GM20431 (cell line): Measurements from ENCODE around the gene TEX9.
"Not testable (repeated sequence)": the region's sequence is repeated elsewhere in the genome, so short reads cannot be mapped to it uniquely, and the experiment has no call there.

Experiments used
- in situ Hi-C: fragments of 300-500 bp; cut with MseI, MboI; formaldehyde crosslinking; loops from one replicate; pipeline ENCODE4 v1.15.0; 2020; ENCODE audit warnings: low sequenced_read_pairs; ENCODE audit not compliant: unreplicated experiment

TEX9 gene

GRCh38 chr15:56365075-56365711, at the start of gene TEX9:
Gene TEX9, plus strand, starts transcription at chr15:56365426. Its CDS starts 25 bp downstream, at chr15:56365451.
- in situ Hi-C loops = no loop called here

DNA sequence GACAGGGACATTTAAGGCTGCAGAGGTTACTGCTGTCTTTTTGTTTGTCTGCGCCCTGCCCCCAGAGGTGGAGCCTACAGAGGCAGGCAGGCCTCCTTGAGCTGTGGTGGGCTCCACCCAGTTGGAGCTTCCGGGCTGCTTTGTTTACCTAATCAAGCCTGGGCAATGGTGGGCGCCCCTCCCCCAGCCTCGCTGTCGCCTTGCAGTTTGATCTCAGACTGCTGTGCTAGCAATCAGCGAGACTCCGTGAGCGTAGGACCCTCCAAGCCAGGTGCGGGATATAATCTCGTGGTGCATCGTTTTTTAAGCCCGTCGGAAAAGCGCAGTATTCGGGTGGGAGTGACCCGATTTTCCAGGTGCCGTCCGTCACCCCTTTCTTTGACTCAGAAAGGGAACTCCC, 48.7 kb upstream of the TEX9 start:
- in situ Hi-C loops = not testable (repeated sequence)

DNA sequence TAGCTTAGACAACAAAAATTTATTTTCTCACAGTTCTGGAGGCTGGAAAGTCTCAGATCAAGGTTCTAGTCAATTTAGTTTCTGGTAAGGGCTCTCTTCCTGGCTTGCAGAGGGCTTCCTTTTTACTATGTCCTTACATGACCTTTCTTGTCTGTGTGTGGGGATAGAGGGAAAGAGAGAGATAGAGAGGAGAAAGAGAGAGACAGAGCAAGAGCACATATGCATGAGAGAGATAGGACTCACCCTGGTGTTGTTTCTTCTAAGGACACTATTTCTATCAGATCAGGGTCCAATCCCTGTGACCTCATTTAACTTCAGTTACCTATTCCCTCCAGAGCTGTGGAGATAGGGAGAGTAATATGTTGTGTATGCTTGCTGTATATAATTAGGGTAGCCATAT, 44.9 kb upstream of the TEX9 start:
- in situ Hi-C loops = no loop called here

DNA sequence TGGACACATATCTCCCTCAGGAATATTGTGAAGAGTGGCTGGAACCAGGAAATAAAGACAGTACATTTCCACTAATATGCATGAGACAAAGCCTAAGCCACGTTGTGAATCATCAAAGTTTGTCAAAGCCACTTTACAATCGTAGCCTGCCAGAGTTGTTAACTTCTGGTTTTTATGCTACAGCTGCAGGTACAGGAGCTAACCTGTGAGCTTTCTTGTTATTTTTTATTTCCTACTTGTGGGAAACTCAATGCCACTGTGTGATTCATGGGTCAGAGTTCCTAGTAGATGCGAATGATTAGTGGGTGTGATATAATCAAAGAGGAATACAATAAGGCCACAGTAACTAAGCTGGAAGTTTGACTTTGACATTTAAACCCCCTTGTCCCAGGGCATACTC, 44.4 kb upstream of the TEX9 start:
- in situ Hi-C loops = no loop called here

DNA sequence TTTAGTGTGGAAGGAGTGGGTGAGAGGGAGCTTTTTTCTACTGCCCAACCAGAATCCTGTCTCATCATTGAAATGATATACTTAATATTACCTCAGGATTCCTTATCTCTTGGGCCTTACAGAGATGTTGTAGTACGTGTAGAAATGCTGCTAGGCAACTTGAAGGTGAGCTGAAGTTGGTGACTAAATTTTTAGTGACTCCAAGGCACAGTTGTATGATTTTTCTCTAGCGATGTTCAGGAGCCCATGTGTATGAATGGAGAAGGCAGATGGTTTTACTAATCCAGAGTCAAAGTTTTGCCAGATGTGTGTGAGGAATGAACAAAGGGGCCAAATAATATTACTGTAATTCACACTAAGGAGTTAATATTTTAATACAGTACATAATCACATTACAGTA, 42.8 kb upstream of the TEX9 start:
- in situ Hi-C loops = no loop called here

DNA sequence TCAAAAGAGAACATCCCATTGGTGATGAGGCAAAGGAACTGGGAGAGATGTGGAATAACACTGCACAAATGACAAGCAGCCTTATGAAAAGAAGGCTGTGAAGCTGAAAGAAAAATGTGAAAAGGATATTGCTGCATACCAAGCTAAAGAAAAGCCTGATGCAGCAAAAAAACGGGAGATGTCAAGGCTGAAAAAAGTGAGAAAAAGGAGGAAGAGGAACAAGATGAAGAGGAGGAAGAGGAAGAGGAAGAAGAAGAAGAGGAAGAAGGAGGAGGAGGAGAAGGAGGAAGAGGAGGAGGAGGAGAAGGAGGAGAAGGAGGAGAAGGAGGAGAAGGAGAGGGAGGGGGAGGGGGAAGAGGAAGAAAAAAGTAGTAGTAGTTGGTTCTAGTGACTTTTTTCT, 41.8 kb upstream of the TEX9 start:
- in situ Hi-C loops = no loop called here

- in situ Hi-C loops = no loop called here
Measured at GRCh38 chr15:56325186-56325585, 40.0 kb upstream of the TEX9 start.

- in situ Hi-C loops = no loop called here
Measured at GRCh38 chr15:56327721-56328502, 37.3 kb upstream of the TEX9 start.

- in situ Hi-C loops = no loop called here
Measured at GRCh38 chr15:56337084-56337725, 28.0 kb upstream of the TEX9 start.

DNA sequence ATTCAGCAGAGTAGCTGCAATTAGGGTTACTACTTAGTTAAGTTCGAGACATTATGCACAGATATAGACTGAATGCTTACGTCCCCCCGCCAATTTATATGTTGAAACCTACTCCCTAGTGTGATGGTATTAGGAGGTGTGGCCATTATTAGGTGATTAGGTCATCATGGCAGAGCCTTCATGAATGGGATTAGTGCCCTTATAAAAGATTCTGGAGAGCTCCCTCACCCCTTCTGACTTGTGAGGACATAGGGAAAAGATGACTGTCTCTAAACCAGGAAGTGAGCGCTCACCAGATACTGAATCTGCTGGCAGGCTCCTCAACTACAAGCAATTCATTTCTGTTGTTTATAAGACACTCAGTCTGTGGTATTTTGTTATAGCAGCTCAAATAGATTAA, 25.6 kb upstream of the TEX9 start:
- in situ Hi-C loops = no loop called here

- in situ Hi-C loops = no loop called here
Measured at GRCh38 chr15:56341201-56341600, 24.0 kb upstream of the TEX9 start.

- in situ Hi-C loops = no loop called here
Measured at GRCh38 chr15:56342653-56343052, 22.6 kb upstream of the TEX9 start.

DNA sequence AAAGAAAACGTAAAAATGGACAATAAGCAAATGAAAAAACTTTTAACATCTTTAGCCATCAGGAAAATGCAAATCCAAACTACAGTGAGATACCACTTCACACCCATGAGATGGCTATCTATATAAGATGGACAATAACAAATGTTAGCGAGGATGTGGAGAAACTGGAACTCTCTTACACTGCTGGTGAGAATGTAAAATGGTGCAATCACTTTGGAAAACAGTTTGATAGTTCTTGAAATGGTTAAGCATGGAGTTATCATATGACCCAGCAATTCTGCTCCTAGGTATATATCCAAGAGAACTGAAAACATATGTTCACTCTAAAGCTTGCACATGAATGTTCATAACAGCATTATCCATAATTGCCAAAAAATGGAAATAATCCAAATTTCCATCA, 21.3 kb upstream of the TEX9 start:
- in situ Hi-C loops = no loop called here

DNA sequence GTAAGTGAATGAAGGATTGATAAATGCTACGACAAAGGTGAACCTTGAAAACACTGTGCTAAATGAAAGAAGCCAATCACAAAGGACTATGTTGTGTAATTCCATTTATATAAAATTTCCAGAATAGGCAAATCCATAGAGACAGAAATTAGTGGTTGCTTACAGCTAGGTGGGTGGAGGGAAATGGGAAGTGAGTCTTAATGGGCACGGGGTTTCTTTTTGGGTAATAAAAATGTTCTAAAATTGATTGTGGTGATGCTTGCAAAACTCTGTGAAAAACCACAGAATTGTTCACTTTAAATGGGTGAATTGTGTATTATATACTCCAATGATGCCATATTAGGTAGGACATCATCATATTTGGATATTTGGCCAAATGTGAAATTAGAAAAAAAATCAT, 20.9 kb upstream of the TEX9 start:
- in situ Hi-C loops = no loop called here

DNA sequence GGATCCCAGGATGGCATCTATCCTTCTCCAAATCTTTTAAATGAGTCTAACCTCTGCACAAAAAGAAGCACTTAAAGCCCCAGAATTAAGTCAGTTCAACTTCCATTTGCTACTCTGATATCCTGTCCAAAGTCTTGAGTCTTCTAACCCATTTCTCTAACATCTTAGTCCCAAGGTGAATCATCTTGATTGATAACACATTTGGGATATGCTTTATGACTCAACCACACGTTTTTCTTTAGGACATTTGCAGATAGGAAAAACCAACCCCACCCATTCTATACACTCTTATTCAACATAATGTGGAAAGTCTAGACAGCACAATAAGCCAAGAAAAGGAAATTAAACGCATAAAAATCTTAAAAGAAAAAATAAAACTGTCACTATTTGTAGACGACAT, 18.8 kb upstream of the TEX9 start:
- in situ Hi-C loops = no loop called here

DNA sequence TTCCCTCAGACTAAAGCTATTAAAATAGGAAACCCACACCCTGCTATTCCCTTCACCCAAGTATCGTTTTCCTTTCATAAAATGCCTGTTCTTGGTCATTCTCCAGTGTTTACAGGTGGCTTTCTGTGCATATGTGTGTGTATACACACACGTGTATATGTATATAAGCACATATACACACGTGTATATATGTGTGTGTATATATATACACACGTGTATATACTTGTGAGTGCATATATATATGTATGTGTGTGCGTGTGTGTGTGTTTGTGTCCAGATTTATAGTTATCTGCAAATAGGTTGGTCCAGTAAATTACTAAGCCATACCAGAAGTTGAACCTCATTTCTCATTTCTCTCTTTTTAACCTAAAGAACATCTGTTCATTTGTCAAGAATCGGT, 15.7 kb upstream of the TEX9 start:
- in situ Hi-C loops = no loop called here

- in situ Hi-C loops = no loop called here
Measured at GRCh38 chr15:56351353-56351752, 13.9 kb upstream of the TEX9 start.

- in situ Hi-C loops = no loop called here
Measured at GRCh38 chr15:56351957-56352506, 13.2 kb upstream of the TEX9 start.

DNA sequence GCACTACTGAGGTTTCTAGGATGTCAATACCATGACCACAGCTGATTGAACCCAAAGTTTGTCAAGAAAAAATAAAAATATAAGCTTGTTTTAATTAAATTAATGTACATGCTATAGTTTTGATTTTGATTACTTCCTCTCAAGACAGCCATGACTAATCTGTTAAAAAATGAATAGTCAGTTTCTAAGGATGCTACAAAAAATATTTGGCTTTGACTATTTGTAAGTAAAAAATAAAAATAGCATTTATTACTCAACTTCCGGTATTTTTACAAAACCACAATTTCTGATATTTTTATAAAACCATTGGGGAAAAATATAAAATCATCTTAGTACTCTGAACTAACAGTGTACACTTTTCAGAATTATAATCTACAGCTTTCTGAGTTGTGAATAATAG, 12.1 kb upstream of the TEX9 start:
- in situ Hi-C loops = no loop called here

GRCh38 chr15:56353740-56354139, 11.5 kb upstream of the TEX9 start:
- in situ Hi-C loops = no loop called here

DNA sequence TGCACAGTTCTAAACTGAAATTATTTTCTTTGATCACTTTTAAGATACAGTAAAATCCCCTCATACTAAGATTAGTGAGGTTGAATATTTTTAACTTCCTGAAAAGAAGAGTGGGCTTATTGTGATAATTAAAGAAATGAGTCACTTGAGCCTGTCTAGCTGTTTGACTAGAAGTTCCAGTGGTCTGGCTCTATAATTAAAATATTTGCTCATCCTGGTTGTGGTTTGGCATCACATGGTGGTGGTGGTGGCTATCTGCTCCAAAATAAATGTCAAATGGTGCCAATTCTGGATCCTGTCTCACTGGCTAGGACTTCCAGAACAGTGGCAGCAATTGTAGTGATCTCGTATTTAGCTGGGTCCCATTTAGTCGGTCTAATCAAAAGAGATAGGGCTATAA, 8.6 kb upstream of the TEX9 start:
- in situ Hi-C loops = no loop called here
